CD4-positive, alpha-beta T cell treated with Interleukin-17A for 4 hours (primary cell): ENCODE results near the gene TDRKH.

Experiments used
- DNase-seq: peaks from one replicate; pipeline ENCODE4 v3.0.0-alpha.2; 2020; ENCODE audit warnings: mixed read lengths

TDRKH gene, protein sequence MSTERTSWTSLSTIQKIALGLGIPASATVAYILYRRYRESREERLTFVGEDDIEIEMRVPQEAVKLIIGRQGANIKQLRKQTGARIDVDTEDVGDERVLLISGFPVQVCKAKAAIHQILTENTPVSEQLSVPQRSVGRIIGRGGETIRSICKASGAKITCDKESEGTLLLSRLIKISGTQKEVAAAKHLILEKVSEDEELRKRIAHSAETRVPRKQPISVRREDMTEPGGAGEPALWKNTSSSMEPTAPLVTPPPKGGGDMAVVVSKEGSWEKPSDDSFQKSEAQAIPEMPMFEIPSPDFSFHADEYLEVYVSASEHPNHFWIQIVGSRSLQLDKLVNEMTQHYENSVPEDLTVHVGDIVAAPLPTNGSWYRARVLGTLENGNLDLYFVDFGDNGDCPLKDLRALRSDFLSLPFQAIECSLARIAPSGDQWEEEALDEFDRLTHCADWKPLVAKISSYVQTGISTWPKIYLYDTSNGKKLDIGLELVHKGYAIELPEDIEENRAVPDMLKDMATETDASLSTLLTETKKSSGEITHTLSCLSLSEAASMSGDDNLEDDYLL

DNA sequence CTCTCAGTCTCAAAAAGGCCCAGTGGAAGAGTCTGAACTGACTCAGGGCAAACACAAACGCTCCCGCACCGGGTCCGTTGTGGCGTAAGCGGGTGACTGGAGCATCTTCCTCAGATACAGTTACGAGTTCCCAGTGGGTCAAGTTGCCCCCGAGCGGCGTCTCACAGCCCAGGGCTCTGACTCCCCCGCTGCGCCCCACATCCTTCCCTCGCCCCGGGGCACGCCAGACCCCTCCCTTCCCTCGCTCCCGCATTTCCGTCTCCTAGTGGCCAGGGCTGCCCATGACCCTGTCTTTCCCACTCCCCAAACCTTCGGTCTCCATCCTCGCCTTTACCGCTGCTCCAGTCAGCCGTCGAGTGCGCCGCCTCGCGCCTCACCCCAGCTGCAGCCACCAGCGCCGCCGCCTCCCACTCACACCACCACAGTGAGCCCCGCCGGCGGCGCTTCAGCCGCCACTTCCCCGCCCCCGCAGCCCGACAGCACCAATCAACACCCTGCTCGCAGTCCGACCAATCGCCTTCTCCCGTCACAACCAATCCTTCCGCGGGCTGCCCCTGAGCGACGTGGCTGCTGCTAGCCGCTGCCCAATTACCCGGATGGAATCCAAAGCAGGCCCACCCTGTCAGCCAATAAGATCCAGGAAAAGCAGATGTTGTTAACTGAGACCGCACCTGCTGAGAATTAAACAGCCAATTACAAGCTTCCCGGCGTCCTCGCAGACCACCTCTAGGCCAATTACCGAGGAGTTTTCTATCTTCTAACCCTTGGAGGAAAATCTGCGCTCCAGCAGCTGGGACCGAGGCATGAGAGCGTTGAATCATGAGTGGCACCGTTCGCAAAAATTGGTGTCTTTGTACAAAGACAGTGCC is at the start of gene TDRKH:
Gene TDRKH, minus strand, starts transcription at position 430 of the 869 bp plus-strand sequence. CDS start 7,478 bp downstream, outside the sequence.
- peak; percentile 98 for DNase-seq

DNA sequence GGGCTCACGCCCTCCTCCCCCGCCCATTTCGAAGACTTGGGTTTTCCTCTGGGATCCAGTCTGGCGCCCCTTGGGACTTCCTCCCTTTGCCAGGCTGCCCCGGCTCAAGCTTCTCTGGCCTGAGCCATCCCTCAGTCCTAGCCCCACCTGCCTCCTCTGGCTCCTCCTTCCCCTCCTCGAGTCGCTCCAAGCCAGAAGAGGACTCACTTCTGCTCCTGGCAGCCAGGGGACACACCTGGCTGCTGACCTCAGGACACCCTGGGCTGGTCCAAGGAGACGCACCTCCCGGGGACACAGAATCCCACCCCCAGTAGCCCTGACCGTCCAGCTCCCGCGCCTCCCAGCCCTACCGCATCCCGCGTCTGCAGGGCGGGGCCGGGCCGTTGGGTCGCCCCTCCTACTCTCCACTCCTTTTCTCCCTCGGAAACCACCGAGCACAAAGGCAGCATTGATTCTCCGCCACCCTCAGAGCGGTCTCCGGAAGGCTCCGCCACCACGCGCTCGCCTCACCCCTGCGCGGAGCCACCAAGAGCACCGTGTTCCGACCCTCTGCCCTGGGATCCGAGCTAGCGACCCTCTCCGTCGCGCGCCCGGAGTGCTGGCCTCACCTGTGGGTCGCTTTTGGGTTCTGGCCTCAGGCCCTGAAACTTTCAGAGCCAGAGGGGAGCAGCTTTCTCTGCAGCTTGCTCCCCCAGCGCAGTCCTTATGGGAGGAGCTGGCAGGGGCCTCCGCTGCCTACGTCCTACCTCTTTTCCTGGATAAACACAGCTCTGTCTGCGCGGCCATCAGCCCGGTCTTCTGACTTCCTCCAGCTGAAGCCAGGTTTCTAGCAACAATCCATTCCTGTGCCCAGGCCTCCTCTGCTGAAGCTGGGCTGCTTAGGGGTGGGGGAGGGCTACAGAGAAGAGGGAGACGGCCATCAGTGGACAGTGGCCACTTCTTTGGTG is 49.4 kb upstream of the TDRKH start, which contains the start of gene C2CD4D:
Gene C2CD4D, minus strand, starts transcription at position 364 of the 947 bp plus-strand sequence. CDS start 831 bp downstream, outside the sequence.
- peak; percentile 78 for DNase-seq

DNA sequence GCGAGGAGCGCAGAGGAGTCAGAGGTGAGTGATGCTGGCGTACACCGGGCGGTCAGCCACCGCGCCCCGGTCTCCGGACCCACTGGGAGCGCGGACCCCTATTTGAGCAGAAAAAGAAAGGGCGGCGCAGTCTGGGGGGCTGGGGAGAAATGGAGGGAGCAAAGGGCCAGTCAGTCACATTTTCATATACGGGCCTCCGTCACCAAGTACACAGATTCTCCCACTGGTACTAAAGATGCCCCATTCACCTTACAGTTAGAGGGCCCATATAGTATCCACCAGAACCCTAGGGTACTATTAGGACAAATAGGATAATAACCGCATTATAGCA is 48.7 kb upstream of the TDRKH start:
- no peak for DNase-seq

DNA sequence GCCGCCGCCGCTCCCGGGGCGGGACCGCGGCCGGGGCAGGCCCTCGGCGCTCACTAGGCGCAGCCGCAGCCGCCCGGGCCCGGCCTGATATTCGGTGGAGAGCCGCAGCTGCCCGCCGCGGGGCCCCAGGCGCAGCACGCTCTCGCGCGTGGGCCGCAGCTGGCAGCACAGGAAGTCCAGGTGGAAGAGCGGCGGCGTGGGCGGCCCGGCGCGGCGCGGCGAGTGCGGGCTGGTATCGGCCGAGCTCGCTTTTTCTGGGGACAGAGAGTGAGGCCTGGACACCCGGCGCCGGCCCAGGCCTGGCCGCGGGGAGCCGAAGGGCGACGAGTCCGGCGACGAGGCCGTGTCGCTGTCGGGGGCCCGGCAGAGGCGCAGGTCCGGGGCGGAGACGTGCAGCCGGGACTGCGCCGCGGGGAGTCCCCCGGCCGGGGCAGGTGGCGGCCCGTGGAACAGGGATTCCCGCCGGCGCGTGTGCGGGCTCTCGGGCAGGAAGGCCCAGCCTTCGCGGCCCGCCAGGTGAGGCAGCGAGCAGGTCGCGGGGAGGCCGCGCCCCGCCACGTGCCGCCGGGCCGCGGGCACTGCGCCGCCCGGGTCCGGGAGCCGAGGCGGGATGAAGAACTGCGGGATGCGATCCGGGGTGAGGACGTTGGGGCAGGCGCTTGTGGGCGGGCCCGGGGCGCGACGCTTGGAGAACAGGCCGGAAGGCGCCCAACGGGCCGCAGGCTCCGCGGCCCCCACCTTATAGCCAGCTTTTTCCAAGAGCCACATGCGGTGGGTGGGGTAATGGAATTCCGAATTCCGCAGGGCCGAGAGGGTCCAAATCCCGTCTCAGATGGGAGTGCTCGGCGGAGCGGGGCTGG is 48.2 kb upstream of the TDRKH start:
- peak; percentile 51 for DNase-seq

DNA sequence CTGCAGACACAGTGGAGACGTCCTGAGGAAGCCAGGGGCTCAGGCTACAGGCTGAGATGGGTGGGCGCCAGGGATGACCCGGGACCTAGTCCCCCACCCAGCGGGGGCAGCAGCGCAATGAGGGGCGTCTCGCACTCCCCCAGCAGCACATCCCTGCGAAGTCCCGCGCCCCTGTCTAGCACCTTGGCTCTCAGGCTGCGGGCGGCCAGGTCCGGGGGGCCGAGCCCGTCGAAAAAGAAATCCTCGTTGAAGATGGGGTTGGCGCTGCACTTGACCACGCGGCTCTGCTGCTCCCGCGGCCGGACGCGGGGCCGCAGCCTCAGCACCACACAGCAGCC is 47.6 kb upstream of the TDRKH start:
- DNase-seq = no peak

DNA sequence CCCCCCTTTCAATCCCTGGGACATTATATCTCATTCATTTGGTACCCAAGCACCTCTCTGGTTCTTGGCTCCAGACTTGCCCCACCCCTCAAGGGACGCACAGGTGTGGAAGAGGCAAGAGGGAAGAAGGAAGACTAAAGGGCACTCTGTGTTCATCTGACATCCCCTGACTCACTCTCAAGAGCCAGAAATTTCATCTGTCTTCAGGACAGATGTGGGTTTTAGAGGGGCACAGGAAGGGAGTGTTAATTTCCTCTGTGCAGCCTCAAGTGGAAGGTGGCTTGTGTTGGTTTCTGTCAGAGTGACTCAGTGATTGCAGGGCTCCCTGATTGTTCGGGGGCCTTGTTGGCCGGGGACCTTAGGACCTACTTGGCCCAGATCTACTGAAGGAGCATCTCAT is 46.9 kb upstream of the TDRKH start:
- peak; percentile 52 for DNase-seq

DNA sequence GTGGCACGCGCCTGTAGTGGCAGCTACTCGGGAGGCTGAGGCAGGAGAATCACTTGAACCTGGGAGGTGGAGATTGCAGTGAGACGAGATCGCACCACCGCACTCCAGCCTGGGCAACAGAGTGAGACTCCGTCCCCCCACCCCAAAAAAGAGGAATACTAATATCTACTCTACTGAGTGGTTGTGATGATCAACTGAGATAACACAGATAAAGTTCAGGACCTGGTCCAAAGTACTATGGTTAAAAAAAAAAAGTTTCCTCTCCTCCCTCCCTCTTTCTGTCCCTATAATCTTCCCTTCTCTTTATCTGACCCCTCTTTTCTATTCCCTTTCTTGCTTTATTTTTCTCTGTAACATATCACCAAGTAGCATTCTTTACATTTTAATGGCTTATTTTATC is 45.3 kb upstream of the TDRKH start:
- no peak for DNase-seq

DNA sequence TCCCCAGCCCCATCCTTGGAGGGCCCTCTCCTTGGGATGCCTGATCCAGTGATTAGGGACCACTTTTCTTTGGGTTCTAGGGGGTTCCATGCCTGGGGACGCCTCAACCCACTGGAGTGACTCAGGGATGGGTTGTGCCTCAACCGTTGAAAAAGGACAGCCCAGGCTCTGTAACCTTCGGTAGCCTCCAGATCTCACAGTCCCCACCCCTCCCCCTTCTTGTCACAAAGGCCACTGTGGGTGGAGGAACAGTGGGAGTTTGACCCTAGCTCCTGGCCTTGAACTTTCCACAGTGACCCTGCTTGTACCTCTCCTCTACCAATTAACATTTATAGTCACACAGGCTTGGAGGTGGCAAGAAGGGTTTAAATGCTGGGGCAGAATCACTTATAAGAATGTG is 43.9 kb upstream of the TDRKH start:
- DNase-seq = no peak

DNA sequence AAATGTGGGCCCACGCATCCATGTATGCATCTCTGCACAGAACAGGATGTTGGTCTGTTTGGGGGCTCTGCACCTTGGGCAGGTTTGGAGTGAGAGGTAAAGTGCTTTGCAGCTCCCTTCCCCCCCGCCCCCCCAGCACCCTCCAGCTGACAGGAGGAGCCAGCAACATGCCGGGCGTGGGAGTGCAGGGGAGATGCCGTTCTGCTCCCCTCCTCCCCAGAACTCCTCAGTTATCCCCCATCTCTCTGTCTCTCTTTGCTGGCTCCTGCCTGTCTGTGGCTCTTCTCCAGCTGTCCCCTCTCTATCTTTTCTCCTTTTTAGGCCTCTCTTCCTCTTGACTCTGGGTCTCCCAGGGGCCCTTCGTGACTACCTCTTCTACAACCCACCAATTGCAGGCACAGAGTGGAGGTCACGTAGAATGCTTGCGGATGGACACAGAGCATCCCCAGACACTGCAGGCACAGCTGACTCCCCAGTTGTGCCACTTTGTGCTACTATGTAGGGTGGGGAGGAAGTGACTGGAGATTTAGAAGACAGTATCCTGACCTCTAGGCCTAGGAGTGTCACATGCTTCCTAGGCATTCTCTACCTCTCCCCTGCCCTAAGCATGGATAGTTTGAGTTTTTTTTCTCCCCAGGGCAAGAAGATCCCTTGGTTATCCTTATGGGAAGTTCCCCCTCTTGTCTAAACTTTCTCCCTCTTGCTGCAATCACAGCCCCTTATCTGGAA is 43.0 kb upstream of the TDRKH start:
- no peak for DNase-seq

DNA sequence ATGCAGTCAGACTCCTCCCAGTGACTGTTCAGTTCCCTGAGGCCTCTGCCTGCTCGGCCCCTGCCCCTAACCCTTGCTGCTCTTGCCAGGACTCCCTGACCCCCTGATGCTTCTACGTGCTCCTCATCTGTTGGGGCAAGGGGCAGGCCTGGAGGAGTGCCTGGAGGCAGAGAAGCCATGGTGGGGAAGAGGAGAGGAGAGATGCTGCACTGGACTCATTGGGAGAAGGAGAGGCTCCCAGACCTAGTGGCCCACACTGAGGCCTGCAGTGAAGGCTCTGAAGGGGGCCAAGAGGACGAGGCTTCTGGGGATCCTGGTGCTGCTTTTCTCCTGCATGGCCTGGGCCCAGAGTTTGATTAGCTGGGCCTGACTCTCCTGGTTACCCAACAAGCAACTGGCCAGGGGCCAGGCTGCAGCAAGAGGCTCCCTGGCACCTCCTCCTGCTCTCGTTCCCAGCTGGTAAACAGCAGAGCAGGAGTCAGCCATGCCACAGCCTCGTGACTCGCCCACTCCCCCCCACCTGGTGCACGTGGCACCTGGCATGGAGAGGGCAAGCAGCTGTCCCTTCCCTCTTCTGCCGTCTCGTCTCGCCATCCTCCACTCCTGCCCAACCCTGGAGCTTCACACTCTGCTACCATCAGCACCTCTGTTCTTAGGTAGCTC is 42.1 kb upstream of the TDRKH start:
- no peak for DNase-seq

DNA sequence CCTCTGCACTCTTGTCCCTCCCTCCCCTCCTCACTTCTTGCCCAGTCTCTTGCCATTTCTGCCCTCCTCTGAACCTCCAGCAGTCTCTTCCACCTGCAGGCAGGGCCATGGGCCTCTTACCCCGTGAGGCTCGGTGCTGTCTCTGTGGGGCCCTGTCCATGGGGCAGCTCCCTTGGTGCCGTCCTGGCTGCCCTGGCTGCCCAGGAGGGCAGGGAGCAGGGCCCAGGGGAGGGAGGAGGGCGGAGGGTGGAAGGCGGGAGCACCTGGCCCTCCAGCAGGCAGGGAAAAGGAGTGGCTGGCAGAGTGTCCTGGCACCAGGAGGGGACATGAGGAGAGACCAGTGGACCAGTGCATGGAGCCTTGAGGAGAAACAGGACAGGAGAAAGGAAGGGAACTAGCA is 41.3 kb upstream of the TDRKH start, which contains the start of gene RORC:
Gene RORC, minus strand, starts transcription at position 198 of the 400 bp plus-strand sequence. Its CDS starts 38 bp downstream, at position 160.
- no peak for DNase-seq

DNA sequence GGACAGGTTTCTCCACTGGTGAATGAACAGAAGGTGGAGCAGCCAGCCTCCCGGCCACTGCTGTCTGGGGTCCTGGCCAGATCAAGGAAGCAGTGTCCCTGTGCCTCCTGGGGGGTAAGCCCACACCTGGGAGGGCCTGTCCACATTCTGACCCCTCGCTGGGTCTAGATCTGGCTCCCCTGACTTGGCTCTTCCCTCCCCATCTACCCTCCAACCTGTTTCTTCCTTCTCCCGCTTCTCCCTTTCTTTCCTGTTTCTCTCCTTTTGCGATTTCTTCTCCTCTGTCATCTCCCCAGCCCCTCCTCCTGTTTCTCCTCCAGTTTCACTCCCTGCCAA is 40.9 kb upstream of the TDRKH start:
- DNase-seq = no peak

DNA sequence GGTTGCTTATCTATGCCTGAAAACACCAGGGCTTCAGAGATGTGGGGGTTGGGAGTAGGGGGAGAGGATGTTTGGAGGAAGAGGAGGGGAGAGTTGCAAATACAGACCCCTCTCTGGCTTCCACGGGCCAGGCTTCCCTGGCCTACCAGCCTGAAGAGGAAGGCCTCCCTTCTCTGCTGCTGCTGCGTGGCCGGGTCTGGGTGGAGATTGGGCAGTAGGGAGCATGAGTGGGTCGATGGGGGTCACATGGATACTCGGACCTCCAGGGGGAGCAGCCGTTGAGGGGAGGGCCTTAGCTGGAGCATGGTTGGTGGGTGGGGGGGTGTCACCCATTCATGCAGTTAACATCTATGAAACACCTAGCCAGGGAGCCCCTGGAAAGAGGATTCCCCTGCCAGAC is 39.8 kb upstream of the TDRKH start:
- DNase-seq = no peak

DNA sequence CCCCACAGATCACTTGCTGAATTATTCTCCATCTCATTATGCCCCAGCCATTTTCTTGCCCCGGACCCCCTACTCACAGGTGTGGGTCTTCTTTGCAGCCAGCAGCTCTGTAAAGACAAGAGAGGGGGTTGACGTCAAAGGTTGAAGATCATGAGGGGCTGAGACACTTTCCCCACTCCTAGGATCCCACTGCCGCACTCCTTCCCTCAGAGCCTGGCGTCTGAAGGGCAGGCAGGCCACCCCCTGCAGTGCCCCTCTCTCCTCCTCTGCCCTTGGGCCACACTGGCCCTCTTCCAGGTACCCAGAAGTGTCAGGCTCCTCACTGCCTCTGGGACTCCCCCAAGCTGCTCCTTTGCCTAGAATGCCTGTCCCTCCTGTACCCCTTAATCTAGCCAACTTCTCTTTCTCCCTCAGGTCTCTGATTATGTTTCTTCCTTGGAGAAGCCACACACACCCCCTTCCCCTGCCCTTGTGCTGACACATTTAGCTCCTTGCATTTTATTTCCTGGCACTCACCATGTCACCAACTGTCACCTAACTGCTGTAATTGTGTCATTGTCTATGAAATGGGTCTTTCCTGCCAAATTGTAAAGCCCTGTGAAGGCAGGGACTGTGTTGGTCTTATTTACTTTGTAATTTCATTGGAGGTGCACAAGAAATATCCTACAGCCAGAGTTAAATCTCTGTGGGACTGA is 39.2 kb upstream of the TDRKH start:
- no peak for DNase-seq

DNA sequence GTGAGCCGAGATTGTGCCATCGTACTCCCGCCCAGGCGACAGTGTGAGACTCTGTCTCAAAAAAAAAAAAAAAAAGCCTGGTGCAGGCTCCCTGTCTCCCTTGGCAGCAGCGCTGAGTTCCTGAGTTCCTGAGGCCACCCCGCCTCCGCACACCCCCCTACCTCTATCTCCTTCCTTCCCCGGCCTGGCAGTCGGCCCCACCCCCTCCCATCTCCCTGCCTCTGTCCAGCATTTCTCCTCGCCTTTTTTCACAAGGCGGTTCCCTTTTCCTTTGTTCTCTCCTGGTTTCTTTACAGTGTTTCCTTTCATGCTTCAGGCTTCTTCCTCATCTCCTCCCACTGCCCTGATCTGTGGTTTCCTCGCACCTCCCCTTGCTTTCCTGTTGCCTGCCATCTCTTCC is 38.6 kb upstream of the TDRKH start:
- peak; percentile 39 for DNase-seq

DNA sequence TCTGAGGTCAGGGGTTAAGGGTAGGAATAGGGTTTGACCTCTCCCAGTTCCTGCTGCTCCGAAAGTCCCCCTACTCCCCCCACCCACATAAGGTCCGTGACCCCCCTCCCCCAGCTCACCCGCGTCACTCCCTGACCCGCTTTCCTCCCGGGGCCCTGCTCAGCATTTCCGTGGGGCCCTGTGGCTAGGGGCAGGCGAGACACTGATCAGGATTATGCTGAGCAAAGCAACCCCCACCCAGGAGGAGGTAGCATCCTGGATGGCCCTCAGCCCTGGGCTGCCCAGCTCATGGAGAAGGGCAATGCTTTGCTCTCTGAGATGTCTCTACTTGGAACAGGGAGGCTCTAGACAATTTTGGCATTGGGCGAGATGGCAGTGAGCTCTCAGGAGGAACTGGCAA is 37.6 kb upstream of the TDRKH start:
- peak; percentile 44 for DNase-seq

DNA sequence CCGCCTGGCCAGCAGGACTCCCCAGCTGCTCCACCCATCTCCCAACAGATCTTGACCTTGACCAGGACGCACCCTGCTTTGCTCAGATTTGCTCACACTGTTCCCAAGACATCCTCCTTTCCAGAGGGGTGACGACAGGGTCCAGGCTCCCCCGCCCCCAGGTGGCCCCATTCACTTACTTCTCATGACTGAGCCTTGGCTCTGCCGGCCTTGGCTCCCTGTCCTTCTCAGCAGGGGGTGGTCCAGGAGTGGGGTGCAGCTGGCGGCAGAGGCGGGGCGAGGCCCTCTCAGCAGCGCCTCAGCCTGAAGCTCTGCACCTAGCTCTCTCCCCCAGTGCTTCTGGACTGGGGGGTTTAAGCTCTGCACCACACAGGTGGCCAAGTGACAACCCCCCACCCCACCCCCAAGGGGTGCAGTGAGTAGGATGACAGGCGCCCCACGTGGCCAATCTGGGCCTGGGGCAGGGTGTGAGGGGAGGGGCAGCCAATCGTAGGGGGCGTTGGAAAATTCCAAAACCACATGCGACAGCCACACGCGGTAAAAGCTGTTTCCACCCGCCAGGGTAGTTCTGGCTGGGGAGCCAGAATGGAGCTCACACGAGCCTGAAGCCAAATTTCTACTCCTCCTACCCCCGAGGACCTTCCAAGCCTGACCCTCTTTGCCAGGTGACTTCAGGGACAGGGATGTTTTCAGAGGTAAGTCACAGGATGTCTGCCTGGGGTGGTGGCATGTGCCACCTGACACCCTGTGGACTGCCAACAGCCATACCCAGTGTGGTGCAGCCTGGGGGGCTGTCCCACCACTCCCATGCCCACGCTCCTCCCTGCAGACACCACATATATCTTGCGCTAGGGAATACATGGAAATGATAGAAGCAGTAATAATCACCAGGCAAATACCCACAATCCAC is 35.7 kb upstream of the TDRKH start:
- DNase-seq = peak; percentile 35

DNA sequence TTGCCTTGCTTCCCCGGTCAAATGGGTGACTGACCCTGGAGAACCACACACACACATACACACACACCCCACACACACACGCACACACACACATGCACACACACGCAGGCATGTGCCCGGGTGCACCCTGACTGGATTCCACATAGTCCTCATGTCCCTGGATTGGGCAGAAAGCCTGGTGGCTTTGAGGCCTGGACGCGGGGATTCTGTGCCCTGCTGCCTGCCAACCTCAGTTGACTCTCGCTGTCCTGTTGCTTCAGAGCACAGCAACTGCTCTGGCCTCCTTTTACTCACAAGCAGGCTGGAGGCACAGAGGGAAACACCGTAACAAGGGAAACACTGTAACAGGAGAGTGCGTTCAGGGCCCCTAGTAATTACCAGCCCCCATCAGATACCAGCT is 34.9 kb upstream of the TDRKH start:
- DNase-seq = no peak

DNA sequence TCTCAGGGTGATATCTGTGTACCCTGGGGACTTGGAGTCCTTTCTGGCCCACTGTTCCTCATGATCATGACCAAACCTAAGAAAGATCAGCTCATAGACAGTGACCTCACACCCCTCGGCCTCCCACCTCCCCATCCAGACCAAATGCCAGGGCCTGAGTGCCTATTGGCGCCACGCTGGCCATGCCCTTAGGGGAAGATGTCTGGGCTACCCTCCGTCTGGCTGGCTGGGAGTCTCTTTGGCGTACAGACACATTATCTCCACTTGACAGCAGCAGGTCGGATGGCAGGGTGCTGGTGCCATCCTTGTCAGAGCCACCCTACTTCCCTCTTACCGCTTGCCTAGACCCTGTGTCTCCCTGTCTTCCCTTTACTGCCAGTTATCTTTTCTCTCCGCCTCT is 32.9 kb upstream of the TDRKH start:
- DNase-seq = no peak
